ENCODE measurements around the gene PRDX2. TPM values are rescaled to one million over a fixed set of nuclear protein-coding genes. Genes with fewer than 3 reads are reported as not detected.
"Not testable (repeated sequence)": the region's sequence is repeated elsewhere in the genome, so short reads cannot be mapped to it uniquely, and the experiment has no call there.

PRDX2 gene
- total RNA-seq, 1 donor from 2014 or later, result 280 TPM

DNA sequence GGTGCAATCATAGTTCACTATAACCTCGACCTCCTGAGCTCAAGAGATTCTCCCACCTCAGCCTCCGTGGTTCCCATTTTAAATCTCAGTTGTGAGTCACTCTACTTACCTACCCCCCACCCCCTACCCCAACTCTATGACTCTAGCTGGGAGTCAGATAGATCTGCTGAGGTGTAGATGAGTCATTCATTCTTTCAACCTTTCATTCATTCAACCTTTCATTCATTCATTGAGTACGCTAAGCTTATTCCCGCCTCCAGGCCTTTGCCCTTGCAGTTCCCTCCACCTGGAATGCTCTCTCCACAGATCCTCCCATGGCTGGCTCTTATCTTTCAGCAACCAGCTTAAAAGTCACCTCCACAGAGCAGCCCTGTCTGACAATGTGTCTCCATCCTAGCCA lies 35.6 kb upstream of the PRDX2 start:
- no peak for DNase-seq (ENCODE audit: low spot score)
- H3K27ac Mint-ChIP-seq, result no peak overlapping the region
- peaks cover 67% of the 10 kb centered on the region for H3K27me3 Mint-ChIP-seq (ENCODE audit: insufficient read depth)
- H3K9me3 Mint-ChIP-seq, result no peaks in the 10 kb centered on the region
- H3K4me1 Mint-ChIP-seq (ENCODE audit: low read depth), result peaks cover 35% of the 10 kb centered on the region
- H3K36me3 Mint-ChIP-seq (ENCODE audit: low read depth), result peaks cover 5% of the 10 kb centered on the region
- intact Hi-C loops (cut with micrococcal nuclease), result loop anchor here (5.0 kb wide), 2 partner anchors 175 to 260 kb away; no protein-coding TSS in a partner anchor
- no peak overlapping the region for H3K4me3 Mint-ChIP-seq

DNA sequence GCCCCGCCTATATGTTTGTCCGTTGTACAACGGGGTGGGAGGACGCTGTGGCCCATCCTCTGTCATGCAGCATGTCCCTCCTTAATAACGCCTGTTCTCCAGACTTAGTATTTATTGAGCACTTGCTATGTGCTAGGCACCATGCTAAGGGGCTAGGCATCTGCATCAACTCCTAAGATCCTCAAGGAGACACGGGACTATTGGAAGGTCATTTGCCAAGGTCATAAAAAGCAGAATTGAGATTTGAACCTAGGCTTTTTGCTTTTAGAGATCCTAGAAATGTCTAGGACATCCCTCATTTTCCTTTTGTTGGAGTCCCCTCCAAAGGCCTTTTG lies 34.9 kb upstream of the PRDX2 start:
- no peak overlapping the region for H3K27ac Mint-ChIP-seq

DNA sequence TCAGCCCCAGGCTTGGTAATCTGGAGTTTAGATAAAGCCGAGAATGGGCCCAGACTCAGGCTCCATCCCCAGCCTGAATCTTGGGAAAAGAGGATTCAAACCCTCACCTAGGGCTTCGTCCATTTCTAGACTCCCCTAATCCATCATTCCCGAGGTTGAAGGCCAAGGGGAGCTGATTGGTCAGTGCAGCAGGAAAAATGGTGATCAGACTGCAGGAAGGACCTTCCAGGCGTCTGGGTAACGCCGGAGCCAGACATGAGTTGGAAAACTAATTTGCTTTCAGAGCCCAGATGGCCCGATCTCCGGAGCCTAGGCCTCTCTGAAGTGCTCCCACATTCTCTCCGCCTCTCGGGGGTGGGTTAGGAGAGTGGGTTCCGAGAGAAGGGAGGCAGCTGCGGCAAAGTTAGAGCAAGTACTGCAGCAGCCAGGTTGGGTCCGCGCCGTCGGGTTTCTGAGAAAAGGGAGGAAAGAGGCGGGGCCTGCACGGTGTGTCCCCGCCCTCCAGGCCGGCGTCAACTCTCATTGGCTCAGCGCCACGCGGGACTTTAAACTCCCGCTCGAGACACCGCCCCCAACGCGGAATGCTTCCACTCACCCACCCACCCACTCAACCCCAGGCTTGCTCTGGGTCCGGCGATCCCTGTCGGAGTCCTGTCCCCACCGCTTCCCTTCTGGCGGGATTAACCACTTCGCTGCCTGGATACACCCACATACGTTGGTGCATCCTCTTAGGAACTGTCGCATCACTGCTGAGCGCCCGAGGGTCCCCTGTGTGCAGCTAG lies 33.6 kb upstream of the PRDX2 start:
- intact Hi-C loops (cut with micrococcal nuclease), result loop anchor here (5.0 kb wide), 2 partner anchors 177 to 262 kb away; no protein-coding TSS in a partner anchor
- no peaks in the 10 kb centered on the region for H3K9me3 Mint-ChIP-seq
- peaks cover 21% of the 10 kb centered on the region for H3K4me1 Mint-ChIP-seq (ENCODE audit: low read depth)
- no peak overlapping the region for H3K4me3 Mint-ChIP-seq
- no peak overlapping the region for H3K27ac Mint-ChIP-seq
- DNase-seq (ENCODE audit: low spot score), result no peak
- peaks cover 64% of the 10 kb centered on the region for H3K27me3 Mint-ChIP-seq (ENCODE audit: insufficient read depth)
- peaks cover 5% of the 10 kb centered on the region for H3K36me3 Mint-ChIP-seq (ENCODE audit: low read depth)

More for the DNA sequence above, 34.9 kb upstream of the PRDX2 start:
- intact Hi-C loops (cut with micrococcal nuclease), result loop anchor here (5.0 kb wide), 2 partner anchors 176 to 261 kb away; no protein-coding TSS in a partner anchor
- Mint-ChIP-seq H3K27me3 (ENCODE audit: insufficient read depth) (peaks cover 68% of the 10 kb centered on the region), H3K4me3 (peak overlapping the region; percentile 43), H3K9me3 (no peaks in the 10 kb centered on the region), H3K36me3 (ENCODE audit: low read depth) (peaks cover 5% of the 10 kb centered on the region), H3K4me1 (ENCODE audit: low read depth) (peaks cover 32% of the 10 kb centered on the region)
- DNase-seq (ENCODE audit: low spot score), result no peak

GRCh38 chr19:12834566-12834943 lies 33.0 kb upstream of the PRDX2 start, which contains the start of gene RTBDN:
TSS of gene RTBDN (minus strand) at chr19:12834579. CDS start at chr19:12829979, 4,600 bp downstream.
- no peak within 1 kb of the TSS for H3K27ac Mint-ChIP-seq
- peaks cover 5% of the 10 kb centered on the region for H3K36me3 Mint-ChIP-seq (ENCODE audit: low read depth)
- intact Hi-C loops (cut with micrococcal nuclease), result no loop called here
- H3K9me3 Mint-ChIP-seq, result no peaks in the 10 kb centered on the region
- H3K4me3 Mint-ChIP-seq, result peak within 1 kb of the TSS; percentile 45
- peaks cover 18% of the 10 kb centered on the region for H3K4me1 Mint-ChIP-seq (ENCODE audit: low read depth)
- DNase-seq (ENCODE audit: low spot score), result no peak
- H3K27me3 Mint-ChIP-seq (ENCODE audit: insufficient read depth), result peaks cover 68% of the 10 kb centered on the region

GRCh38 chr19:12833738-12834565 lies 32.4 kb upstream of the PRDX2 start:
- H3K9me3 Mint-ChIP-seq, result no peaks in the 10 kb centered on the region
- no peak for DNase-seq (ENCODE audit: low spot score)
- H3K27ac Mint-ChIP-seq, result no peak overlapping the region
- peaks cover 63% of the 10 kb centered on the region for H3K27me3 Mint-ChIP-seq (ENCODE audit: insufficient read depth)
- intact Hi-C loops (cut with micrococcal nuclease), result no loop called here
- peaks cover 12% of the 10 kb centered on the region for H3K4me1 Mint-ChIP-seq (ENCODE audit: low read depth)
- H3K4me3 Mint-ChIP-seq, result no peak overlapping the region
- no peaks in the 10 kb centered on the region for H3K36me3 Mint-ChIP-seq (ENCODE audit: low read depth)

- H3K36me3 Mint-ChIP-seq (ENCODE audit: low read depth), result no peaks in the 10 kb centered on the region
- no peaks in the 10 kb centered on the region for H3K9me3 Mint-ChIP-seq
- H3K27ac Mint-ChIP-seq, result peak overlapping the region; percentile 11
- H3K4me1 Mint-ChIP-seq (ENCODE audit: low read depth), result peaks cover 11% of the 10 kb centered on the region
- peaks cover 63% of the 10 kb centered on the region for H3K27me3 Mint-ChIP-seq (ENCODE audit: insufficient read depth)
- peak overlapping the region; percentile 45 for H3K4me3 Mint-ChIP-seq
- no peak for DNase-seq (ENCODE audit: low spot score)
- intact Hi-C loops (cut with micrococcal nuclease), result no loop called here
Measured at GRCh38 chr19:12833418-12833737, 31.8 kb upstream of the PRDX2 start.

DNA sequence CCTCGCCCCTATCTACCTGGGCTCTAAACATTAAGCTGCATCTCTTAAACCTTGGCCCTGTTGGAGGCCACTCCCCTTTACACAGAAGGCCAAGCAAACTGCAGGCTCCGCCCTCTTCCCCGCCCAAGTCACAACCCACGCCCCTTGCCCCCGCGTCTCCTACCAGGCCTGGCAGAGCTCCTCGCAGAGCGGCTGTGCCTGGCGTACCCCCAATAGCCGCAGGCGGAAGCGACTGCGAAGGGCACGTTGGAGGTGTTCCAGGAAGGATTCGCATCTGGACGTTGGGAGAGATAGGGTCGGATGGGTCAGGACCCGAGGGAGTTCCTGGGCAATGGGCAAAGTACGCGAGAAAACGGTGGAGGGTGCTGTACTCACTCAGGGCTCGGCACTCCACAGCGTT lies 26.9 kb upstream of the PRDX2 start:
- Mint-ChIP-seq H3K4me3 (no peak overlapping the region), H3K27ac (no peak overlapping the region), H3K27me3 (ENCODE audit: insufficient read depth) (peaks cover 44% of the 10 kb centered on the region), H3K9me3 (no peaks in the 10 kb centered on the region), H3K36me3 (ENCODE audit: low read depth) (no peaks in the 10 kb centered on the region), H3K4me1 (ENCODE audit: low read depth) (peaks cover 16% of the 10 kb centered on the region)
- intact Hi-C loops (cut with micrococcal nuclease), result no loop called here
- DNase-seq (ENCODE audit: low spot score), result no peak

DNA sequence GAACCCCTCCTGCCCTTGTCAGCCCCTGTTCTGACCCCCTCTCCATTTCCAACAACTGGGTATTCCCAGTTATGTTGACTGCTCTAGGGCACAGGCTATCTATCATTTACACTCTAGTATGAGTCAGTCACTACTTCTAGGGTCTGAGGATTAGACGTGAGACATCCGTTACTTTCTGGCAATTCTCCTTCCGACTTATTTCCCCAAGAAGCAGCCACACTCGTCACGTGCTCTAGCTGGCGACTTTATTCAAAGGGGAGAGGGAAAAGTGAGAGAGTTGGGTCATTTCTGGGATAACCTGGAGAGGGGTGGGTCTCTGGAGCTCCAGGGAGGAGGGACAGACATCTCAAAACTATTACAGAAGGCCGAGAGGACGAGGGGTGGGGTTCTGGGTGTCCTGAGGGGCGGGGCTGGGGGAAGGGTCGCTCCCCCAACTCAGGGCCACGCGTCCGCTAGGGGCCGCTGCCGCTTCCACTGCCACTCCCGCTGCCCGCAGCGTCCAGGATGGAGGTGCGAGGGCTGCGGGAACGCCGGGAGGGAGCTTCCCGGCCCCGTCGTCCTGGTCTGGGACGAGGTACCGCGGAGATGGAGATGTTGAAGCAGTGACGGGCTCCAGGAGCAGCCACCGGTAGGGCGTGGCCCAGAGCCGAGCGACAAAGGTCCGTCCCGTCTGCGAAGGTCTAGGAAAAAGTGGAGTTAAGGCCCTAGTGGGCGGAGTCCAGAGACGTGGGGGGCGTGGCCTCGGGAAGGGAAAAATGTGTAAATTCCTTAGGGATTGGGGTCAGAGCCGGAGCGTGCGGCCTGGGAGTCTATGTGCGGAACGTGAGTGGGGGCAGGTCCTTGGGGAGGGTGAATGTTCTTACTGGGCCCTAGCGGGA lies 23.9 kb upstream of the PRDX2 start:
- Mint-ChIP-seq H3K27me3 (ENCODE audit: insufficient read depth) (peaks cover 26% of the 10 kb centered on the region), H3K27ac (no peak overlapping the region), H3K4me3 (peak overlapping the region; percentile 31), H3K36me3 (ENCODE audit: low read depth) (no peaks in the 10 kb centered on the region), H3K9me3 (no peaks in the 10 kb centered on the region), H3K4me1 (ENCODE audit: low read depth) (peaks cover 11% of the 10 kb centered on the region)
- intact Hi-C loops (cut with micrococcal nuclease), result no loop called here
- no peak for DNase-seq (ENCODE audit: low spot score)

DNA sequence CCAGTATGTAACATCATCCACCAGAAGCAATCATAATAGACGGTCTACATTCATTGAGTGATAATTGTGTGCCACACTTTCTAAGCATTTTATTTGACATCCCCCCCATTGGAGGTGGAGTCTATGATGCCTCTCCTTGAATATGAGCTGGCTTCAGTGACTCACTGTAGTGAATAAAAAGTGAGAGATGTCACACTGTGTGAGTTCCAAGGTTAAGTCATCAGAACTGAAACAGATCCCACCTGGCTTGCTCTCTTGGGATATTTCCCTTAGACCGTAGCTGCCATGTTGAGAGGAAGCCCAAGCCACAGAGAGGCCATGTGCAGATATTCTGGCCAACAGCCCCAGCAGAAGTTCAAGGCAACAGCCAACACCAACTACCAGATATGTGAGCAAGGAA lies 20.2 kb upstream of the PRDX2 start:
- Mint-ChIP-seq H3K27me3 (ENCODE audit: insufficient read depth) (peaks cover 11% of the 10 kb centered on the region), H3K4me3 (no peak overlapping the region), H3K9me3 (no peaks in the 10 kb centered on the region), H3K36me3 (ENCODE audit: low read depth) (no peaks in the 10 kb centered on the region), H3K4me1 (ENCODE audit: low read depth) (peaks cover 11% of the 10 kb centered on the region), H3K27ac (no peak overlapping the region)
- intact Hi-C loops (cut with micrococcal nuclease), result no loop called here
- DNase-seq (ENCODE audit: low spot score), result no peak

DNA sequence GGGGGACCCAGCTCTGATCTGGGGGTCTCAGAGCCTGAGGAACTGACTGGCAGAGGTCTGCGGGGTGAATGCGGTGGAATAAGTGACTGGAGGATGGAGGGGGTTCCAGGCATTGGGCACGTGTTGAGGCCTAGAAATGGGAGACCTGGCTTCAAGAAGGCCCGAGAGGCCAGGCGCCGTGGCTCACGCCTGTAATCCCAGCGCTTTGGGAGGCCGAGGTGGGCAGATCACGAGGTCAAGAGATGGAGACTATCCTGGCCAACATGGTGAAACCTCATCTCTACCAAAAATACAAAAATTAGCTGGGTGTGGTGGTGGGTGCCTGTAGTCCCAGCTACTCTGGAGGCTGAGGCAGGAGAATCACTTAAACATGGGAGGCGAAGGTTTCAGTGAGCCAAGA lies 16.2 kb upstream of the PRDX2 start:
- H3K36me3 Mint-ChIP-seq (ENCODE audit: low read depth); H3K27me3 Mint-ChIP-seq (ENCODE audit: insufficient read depth); H3K9me3 Mint-ChIP-seq; H3K27ac Mint-ChIP-seq; H3K4me1 Mint-ChIP-seq (ENCODE audit: low read depth); H3K4me3 Mint-ChIP-seq; intact Hi-C loops (cut with micrococcal nuclease); DNase-seq (ENCODE audit: low spot score): not testable (repeated sequence)

GRCh38 chr19:12817188-12817587 lies 15.6 kb upstream of the PRDX2 start:
- H3K36me3 Mint-ChIP-seq (ENCODE audit: low read depth); H3K4me1 Mint-ChIP-seq (ENCODE audit: low read depth); H3K27me3 Mint-ChIP-seq (ENCODE audit: insufficient read depth); H3K4me3 Mint-ChIP-seq; H3K27ac Mint-ChIP-seq; intact Hi-C loops (cut with micrococcal nuclease); DNase-seq (ENCODE audit: low spot score); H3K9me3 Mint-ChIP-seq: not testable (repeated sequence)

DNA sequence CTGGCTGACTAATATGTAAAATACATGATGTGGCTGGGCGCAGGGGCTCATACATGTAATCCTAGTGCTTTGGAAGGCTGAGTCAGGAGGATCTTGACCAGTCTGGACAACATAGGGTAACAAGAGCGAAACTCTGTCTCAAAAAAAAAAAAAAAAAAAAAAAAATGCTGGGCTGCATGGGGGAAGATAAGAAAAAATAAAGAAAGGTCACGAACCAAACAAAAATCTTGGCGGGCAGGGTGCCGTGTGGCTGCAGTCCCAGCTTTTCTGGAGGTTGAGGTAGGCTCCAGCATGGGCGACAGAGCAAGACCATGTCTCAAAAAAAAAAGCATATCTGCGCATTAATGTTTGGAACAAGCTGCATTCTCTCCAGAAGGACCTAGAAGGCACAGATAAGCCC lies 13.5 kb upstream of the PRDX2 start:
- DNase-seq (ENCODE audit: low spot score), result no peak
- no peak overlapping the region for H3K4me3 Mint-ChIP-seq
- H3K27me3 Mint-ChIP-seq (ENCODE audit: insufficient read depth), result no peaks in the 10 kb centered on the region
- intact Hi-C loops (cut with micrococcal nuclease), result no loop called here
- no peak overlapping the region for H3K27ac Mint-ChIP-seq
- H3K9me3 Mint-ChIP-seq, result no peaks in the 10 kb centered on the region
- H3K36me3 Mint-ChIP-seq (ENCODE audit: low read depth), result peaks cover 10% of the 10 kb centered on the region
- H3K4me1 Mint-ChIP-seq (ENCODE audit: low read depth), result no peaks in the 10 kb centered on the region
